ENCODE measurements around the gene IPO5. TPM values are rescaled to one million over a fixed set of nuclear protein-coding genes. Genes with fewer than 3 reads are reported as not detected.

Gene IPO5
- polyA plus RNA-seq, 1 of the 3 experiments (the other 2 are of a cell fraction), result 77.1 TPM

GRCh38 chr13:97974773-97975172, 21.3 kb downstream of the IPO5 start:
- H3K36me3 ChIP-seq (replicated peaks in 1 of 2; ENCODE audit: control insufficient read depth in 1 of 2, insufficient read depth in 2 of 2, low read length in 1 of 2), result no peaks in the 10 kb centered on the region
- DNase-seq, result no peak
- WGBS (ENCODE audit: low lambda C conversion rate), result 94% methylated on average over 2 of the region's 2 CpGs

DNA sequence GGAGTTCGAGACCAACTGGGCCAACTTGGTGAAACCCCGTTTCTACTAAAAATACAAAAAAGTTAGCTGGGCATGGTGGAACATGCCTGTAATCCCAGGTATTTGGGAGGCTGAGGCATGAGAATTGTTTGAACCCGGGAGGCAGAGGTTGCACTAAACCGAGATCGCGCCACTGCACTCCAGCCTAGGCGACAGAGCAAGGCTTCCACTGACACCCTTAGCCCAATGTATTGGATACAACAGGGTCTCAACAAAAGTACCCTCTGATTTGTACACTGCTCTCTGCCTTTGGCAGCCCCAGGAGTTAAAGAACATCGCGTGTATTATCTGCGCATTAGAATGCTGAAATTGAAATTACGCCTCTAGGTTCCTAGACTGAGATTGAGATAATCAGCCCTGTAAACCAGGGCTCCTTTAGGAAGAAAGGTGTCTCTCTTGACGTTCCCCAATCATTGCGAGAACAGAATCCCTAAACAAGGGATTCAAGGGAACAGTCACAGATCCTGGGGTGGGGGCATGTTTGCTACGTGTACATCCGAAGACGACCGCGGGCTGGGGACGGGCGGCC, 21.9 kb downstream of the IPO5 start:
- Histone ChIP-seq H3K9ac (peak overlapping the region; percentile 86), H3K4me3 (ENCODE audit: low read depth in 2 of 2, low read length in 1 of 2) (peak overlapping the region; percentile 59 to 78), H3K36me3 (replicated peaks in 1 of 2; ENCODE audit: control insufficient read depth in 1 of 2, insufficient read depth in 2 of 2, low read length in 1 of 2) (peaks cover 0 to 4% of the 10 kb centered on the region in 2 experiments), H4K20me1 (ENCODE audit: insufficient read depth) (peaks cover 6% of the 10 kb centered on the region; the same call in 1 of the 2 replicates), H3K4me2 (peak overlapping the region; percentile 96), H3K79me2 (ENCODE audit: insufficient read depth) (peaks cover 35% of the 10 kb centered on the region), H3K9me2 (no peaks in the 10 kb centered on the region), H2AFZ (ENCODE audit: low read depth) (peak overlapping the region; percentile 72), H3F3A (replicated peaks; ENCODE audit: insufficient read depth) (peaks cover 15% of the 10 kb centered on the region), H3K27me3 (ENCODE audit: insufficient read depth) (no peaks in the 10 kb centered on the region), H3K4me1 (ENCODE audit: control insufficient read depth in 1 of 2, insufficient read depth in 2 of 2, low read depth in 1 of 2, low read length in 1 of 2) (peaks cover 9 to 16% of the 10 kb centered on the region in 2 experiments; a peak in 3 of 4 replicates), H3K9me3 (no peaks in the 10 kb centered on the region), H3K27ac (ENCODE audit: low read depth in 2 of 2, low read length in 1 of 2) (peak overlapping the region; percentile 86 to 87)
- DNase-seq, result no peak
- TF ChIP-seq MXI1 (IDR thresholded peaks at IDR 0.05; ENCODE audit: low read depth, low read length) (no peak), POLR2AphosphoS5 (IDR thresholded peaks at IDR 0.05; ENCODE audit: low read depth, low read length) (peak; percentile 21; the same call in 1 of the 2 replicates)
- CTCF ChIA-PET, result no interaction called here
- POLR2A ChIA-PET, result no interaction called here
- whole genome bisulfite sequencing (ENCODE audit: low lambda C conversion rate), result 29% methylated on average over 20 of the region's 20 CpGs

More at GRCh38 chr13:97974773-97975172, 21.3 kb downstream of the IPO5 start:
- H3K9ac ChIP-seq, result no peak overlapping the region
- no peak overlapping the region for H3K4me2 ChIP-seq
- H3K27me3 ChIP-seq (ENCODE audit: insufficient read depth), result no peaks in the 10 kb centered on the region
- no peak overlapping the region for H3K4me3 ChIP-seq (ENCODE audit: low read depth in 2 of 2, low read length in 1 of 2)
- peaks cover 30% of the 10 kb centered on the region for H3K79me2 ChIP-seq (ENCODE audit: insufficient read depth)
- ChIA-PET CTCF (no interaction called here), POLR2A (no interaction called here)
- H3K27ac ChIP-seq (ENCODE audit: low read depth in 2 of 2, low read length in 1 of 2), result no peak overlapping the region
- no peaks in the 10 kb centered on the region for H3K9me2 ChIP-seq
- TF ChIP-seq ZBTB33 (IDR thresholded peaks at IDR 0.05; ENCODE audit: borderline replicate concordance, low read depth) (no peak), EP300 (IDR thresholded peaks at IDR 0.05; ENCODE audit: borderline replicate concordance in 1 of 2, low read depth in 1 of 2, low read length in 1 of 2) (no peak), GATA2 (CRISPR knock-in tag; IDR thresholded peaks at IDR 0.05) (no peak), TAF1 (IDR thresholded peaks at IDR 0.05; ENCODE audit: borderline replicate concordance, low read depth, low read length) (no peak), RXRA (IDR thresholded peaks at IDR 0.05; ENCODE audit: borderline replicate concordance, low read depth) (no peak), NRF1 (IDR thresholded peaks at IDR 0.05; ENCODE audit: low read depth, low read length) (no peak), JUND (IDR thresholded peaks at IDR 0.05) (no peak), YY1 (IDR thresholded peaks at IDR 0.05; ENCODE audit: low read depth) (no peak), ELF1 (IDR thresholded peaks at IDR 0.05) (no peak), USF1 (IDR thresholded peaks at IDR 0.05; ENCODE audit: borderline replicate concordance, low read depth) (no peak), RCOR1 (IDR thresholded peaks at IDR 0.05; ENCODE audit: low read length) (no peak)
- peaks cover 6% of the 10 kb centered on the region; the same call in 1 of the 2 replicates for H4K20me1 ChIP-seq (ENCODE audit: insufficient read depth)
- H3F3A ChIP-seq (replicated peaks; ENCODE audit: insufficient read depth), result peaks cover 15% of the 10 kb centered on the region
- H2AFZ ChIP-seq (ENCODE audit: low read depth), result no peak overlapping the region
- H3K9me3 ChIP-seq, result no peaks in the 10 kb centered on the region
- peaks cover 5 to 16% of the 10 kb centered on the region in 2 experiments; a peak in 3 of 4 replicates for H3K4me1 ChIP-seq (ENCODE audit: control insufficient read depth in 1 of 2, insufficient read depth in 2 of 2, low read depth in 1 of 2, low read length in 1 of 2)

Data from SK-N-SH (cell line).